ENCODE results near the gene COG2.

DNA sequence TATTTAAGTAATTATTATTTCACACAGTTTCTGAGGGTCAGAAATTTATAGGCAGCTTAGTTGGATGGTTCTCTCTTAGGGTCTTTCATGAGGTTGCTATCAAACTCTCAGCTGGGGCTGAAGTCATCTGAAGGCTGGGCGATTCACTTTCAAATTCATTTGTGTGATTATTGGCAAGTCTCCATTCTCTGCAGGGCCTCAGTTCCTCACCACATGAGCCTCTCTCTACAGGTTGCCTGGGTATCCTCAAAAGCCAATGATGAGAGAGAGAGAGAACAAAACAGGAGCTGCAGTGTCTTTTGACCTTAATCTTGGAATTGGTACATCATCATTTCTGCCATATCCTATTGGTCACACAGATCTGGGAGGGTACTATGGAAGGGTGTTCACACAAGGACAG, 29.6 kb upstream of the COG2 start:
- TF ChIP-seq CTCF (conservative IDR thresholded peaks at IDR 0.05), result no peak
- TF ChIP-seq ZFX (IDR thresholded peaks at IDR 0.05), result no peak

Data from C4-2B (cell line).